Kidney epithelial cell (primary cell): Measurements from ENCODE around the gene SPINDOC. TPM values are rescaled to one million over a fixed set of nuclear protein-coding genes. Genes with fewer than 3 reads are reported as not detected.

Source experiments
- DNase-seq: peaks from one replicate; pipeline ENCODE4 v3.0.0-alpha.2; 2010; ENCODE audit warnings: low read depth
- H3K27me3 ChIP-seq: 2 replicates; pipeline ENCODE4 v1.6.0; 2011; ENCODE audit warnings: low read length; ENCODE audit not compliant: control insufficient read depth, insufficient read depth
- H3K36me3 ChIP-seq: 2 replicates; pipeline ENCODE4 v1.5.1; 2011; ENCODE audit warnings: low read length; ENCODE audit not compliant: control insufficient read depth, insufficient read depth
- H3K4me3 ChIP-seq: 2 replicates; pipeline ENCODE4 v1.5.1; 2011; ENCODE audit warnings: low read depth, mild to moderate bottlenecking, control low read depth, low read length
- CTCF ChIP-seq: IDR thresholded peaks from 2 replicates; pipeline ENCODE4 v1.5.1; 2011; ENCODE audit warnings: mild to moderate bottlenecking, moderate library complexity, low read length, control low read depth, inconsistent platforms; ENCODE audit not compliant: insufficient read depth, poor library complexity, severe bottlenecking
- total RNA-seq: library from RNA; depleted of rRNA; stranded (reverse); fragments of >200 nt; gene quantifications from 2 replicates; pipeline ENCODE4 v1.2.3, GENCODE V29; 2015

SPINDOC gene
- total RNA-seq, 1 donor from 2014 or later, result 41.4 TPM

DNA sequence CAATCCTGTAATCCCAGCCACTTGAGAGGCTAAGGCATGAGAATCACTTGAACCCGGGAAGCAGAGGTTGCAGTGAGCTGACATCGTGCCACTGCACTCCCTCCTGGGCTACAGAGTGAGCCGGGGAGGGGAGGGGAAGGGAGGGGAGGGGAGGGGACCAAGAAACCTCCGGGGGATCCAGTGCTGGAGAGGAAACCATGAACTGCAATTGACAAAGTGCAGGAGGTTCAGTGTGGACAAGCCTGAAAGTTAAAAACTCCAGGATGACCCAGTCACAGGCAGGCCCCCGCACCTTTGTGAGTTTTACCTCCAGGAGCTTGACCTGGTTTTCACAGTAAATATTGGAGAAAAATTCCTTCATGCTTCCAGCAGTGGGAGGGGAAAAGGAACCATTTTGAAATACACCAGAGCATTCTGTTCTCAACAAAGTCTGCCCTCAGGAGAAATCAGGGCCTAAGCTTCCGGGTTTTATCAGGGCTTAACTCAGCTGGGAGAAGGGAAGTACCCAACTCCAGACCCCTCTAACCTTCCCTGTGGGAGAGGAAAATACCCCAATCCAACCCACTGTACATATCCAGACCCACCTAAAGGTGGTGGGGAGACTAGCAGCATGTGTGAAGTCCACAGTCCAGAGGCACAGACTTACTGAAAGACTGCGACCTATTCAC lies 29.2 kb upstream of the SPINDOC start:
- Histone ChIP-seq H3K36me3 (no peaks in the 10 kb centered on the region), H3K27me3 (no peaks in the 10 kb centered on the region), H3K4me3 (no peak overlapping the region)
- no peak for DNase-seq
- no peak for TF ChIP-seq CTCF

DNA sequence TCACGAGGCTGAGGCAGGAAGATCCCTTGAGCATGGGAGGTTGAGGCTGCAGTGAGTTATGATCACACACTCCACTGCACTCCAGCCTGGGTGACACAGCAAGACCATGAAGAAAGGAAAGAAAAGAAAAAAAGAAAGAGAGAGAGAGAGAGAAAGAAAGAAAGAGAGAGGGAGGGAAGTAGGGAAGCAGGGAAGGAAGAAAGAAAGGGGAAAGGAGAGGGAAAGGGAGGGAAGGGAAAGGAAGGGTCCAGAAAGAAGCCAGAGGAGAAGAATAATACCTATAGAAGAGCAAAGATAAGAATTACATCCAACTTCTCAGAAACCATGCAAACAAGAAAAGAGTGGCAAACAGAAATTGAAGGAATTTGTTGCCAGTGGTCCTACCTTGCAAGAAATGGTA lies 27.4 kb upstream of the SPINDOC start:
- Histone ChIP-seq H3K4me3 (no peak overlapping the region), H3K27me3 (no peaks in the 10 kb centered on the region), H3K36me3 (no peaks in the 10 kb centered on the region)
- TF ChIP-seq CTCF, result no peak
- DNase-seq, result no peak

DNA sequence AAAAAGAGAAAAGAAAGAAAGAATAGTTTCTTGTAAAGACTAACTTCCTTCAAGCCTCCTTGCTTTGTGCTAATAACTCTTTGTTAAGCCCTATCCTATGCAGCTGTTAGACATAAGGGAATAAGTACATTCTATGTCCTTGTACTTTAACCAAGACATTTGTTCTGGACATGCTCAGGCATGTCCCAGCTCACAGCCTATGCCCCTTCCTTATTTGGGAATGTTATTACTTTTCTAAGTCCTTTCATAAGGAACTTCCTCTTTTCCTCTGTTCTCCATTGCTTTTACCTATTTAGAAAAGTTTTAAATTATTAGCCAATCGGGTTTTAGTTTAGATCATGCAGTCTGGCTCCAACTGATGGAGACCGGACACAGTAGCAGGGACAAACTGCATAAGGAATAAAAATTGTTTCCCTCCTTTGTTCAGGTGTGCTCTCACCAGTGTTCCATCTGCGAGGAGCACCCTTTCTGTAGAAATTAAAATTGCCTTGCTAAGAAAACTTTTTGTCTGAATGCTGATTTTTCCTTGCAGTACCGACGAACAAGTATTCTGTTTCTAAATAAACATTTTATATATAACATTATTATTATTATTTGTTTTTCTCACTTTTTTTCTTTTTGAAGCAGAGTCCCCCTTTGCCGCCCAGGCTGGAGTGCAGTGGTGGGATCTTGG lies 21.6 kb upstream of the SPINDOC start:
- Histone ChIP-seq H3K36me3 (no peaks in the 10 kb centered on the region), H3K27me3 (no peaks in the 10 kb centered on the region), H3K4me3 (no peak overlapping the region)
- no peak for TF ChIP-seq CTCF
- DNase-seq, result no peak

DNA sequence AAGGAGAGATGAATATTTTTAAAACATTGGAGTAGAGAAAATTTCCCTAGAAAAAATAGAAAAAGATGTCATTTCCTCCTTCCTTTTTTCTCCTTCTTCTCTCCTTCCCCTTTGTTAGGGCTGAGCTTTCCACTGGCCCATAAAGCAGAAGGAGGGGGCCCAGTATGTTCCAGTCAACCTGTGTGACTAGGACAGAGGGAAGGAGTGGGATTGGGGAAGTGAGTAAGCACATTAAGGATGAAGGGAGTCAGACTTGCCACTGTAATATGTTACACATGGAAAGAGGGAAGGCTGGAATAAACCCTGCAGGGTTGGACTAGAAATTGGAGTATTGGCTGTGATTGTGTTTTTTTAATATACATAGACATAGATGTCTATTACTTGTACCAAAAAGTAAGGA lies 20.1 kb upstream of the SPINDOC start:
- H3K27me3 ChIP-seq, result no peaks in the 10 kb centered on the region

DNA sequence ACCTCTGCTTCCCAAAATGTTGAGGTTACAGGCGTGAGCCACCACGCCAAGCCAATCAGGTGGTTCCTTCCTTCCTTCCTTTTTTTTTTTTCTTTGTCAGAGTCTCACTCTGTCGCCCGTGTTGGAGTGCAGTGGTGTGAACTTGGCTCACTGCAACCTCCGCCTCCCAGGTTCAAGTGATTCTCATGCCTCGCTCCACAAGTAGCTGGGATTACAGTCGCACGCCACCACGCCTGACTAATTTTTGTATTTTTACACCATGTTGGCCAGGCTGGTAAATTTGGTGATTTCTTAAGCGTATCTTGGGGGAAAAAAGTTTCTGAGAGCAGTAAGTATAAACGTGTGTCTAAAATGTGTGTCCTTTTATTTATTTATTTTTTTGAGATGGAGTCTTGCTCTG lies 18.2 kb upstream of the SPINDOC start:
- no peak for DNase-seq
- H3K4me3 ChIP-seq, result no peak overlapping the region
- TF ChIP-seq CTCF, result no peak
- no peaks in the 10 kb centered on the region for H3K36me3 ChIP-seq
- H3K27me3 ChIP-seq, result no peaks in the 10 kb centered on the region

More for the DNA sequence above, 20.1 kb upstream of the SPINDOC start:
- Histone ChIP-seq H3K4me3 (no peak overlapping the region), H3K36me3 (no peaks in the 10 kb centered on the region)
- no peak for DNase-seq
- TF ChIP-seq CTCF, result no peak
